Mesendoderm (in vitro differentiated cells): Measurements from ENCODE around the gene BICRAL.

Experiments used
- DNase-seq: peaks from one replicate; pipeline ENCODE4 v3.0.0; 2013
- H2AK5ac ChIP-seq: 2 replicates; pipeline ENCODE4 v1.6.1; 2013; ENCODE audit warnings: low read length, inconsistent platforms
- H2BK120ac ChIP-seq: 2 replicates; pipeline ENCODE4 v1.6.1; 2013; ENCODE audit warnings: low read depth, mild to moderate bottlenecking, low read length, moderate library complexity, mixed read lengths
- H2BK15ac ChIP-seq: replicated peaks from 2 replicates; pipeline ENCODE4 v1.6.1; 2013; ENCODE audit warnings: low read depth, mild to moderate bottlenecking, moderate library complexity
- H2BK5ac ChIP-seq: 2 replicates; pipeline ENCODE4 v1.6.1; 2013; ENCODE audit warnings: low read length, inconsistent platforms
- H3K18ac ChIP-seq: 2 replicates; pipeline ENCODE4 v1.6.1; 2013; ENCODE audit warnings: mild to moderate bottlenecking, low read length, mixed read lengths
- H3K23ac ChIP-seq: one replicate; pipeline ENCODE4 v1.6.1; 2013; ENCODE audit warnings: low read length
- H3K27ac ChIP-seq: 2 replicates; pipeline ENCODE4 v1.5.1; 2013; ENCODE audit warnings: low read depth, mild to moderate bottlenecking, inconsistent platforms, low read length, moderate library complexity
- H3K27me3 ChIP-seq: 2 replicates; pipeline ENCODE4 v1.6.1; 2013; ENCODE audit warnings: low read length, control low read depth, mild to moderate bottlenecking, inconsistent platforms; ENCODE audit not compliant: insufficient read depth, poor library complexity
- H3K36me3 ChIP-seq: 2 replicates; pipeline ENCODE4 v1.6.1; 2013; ENCODE audit warnings: low read length, inconsistent platforms; ENCODE audit not compliant: control insufficient read depth, insufficient read depth
- H3K4ac ChIP-seq: one replicate; pipeline ENCODE4 v1.6.1; 2013; ENCODE audit warnings: low read depth, mild to moderate bottlenecking, low read length, moderate library complexity
- H3K4me1 ChIP-seq: 2 replicates; pipeline ENCODE4 v1.6.1; 2013; ENCODE audit warnings: low read depth, low read length, inconsistent platforms; ENCODE audit not compliant: control insufficient read depth
- H3K4me2 ChIP-seq: 2 replicates; pipeline ENCODE4 v1.6.1; 2013; ENCODE audit warnings: low read length
- H3K4me3 ChIP-seq: 2 replicates; pipeline ENCODE4 v1.5.1; 2013; ENCODE audit warnings: mild to moderate bottlenecking, low read length
- H3K56ac ChIP-seq: one replicate; pipeline ENCODE4 v1.6.1; 2013; ENCODE audit warnings: low read length
- H3K79me1 ChIP-seq: 2 replicates; pipeline ENCODE4 v1.6.1; 2013; ENCODE audit warnings: low read length, inconsistent platforms
- H3K79me2 ChIP-seq: 2 replicates; pipeline ENCODE4 v1.6.1; 2013; ENCODE audit warnings: mild to moderate bottlenecking, low read length; ENCODE audit not compliant: control insufficient read depth, insufficient read depth
- H3K9ac ChIP-seq: 2 replicates; pipeline ENCODE4 v1.6.1; 2013; ENCODE audit warnings: low read length, inconsistent platforms
- H4K5ac ChIP-seq: one replicate; pipeline ENCODE4 v1.6.1; 2013; ENCODE audit warnings: low read length
- H4K8ac ChIP-seq: one replicate; pipeline ENCODE4 v1.6.1; 2013; ENCODE audit warnings: low read depth, mild to moderate bottlenecking, control low read depth, low read length, moderate library complexity
- WGBS: extraction: QIAGEN DNeasy Blood & Tissue Kit; methylation state at CpG from one replicate; pipeline ENCODE4 v1.1.7; 2013; ENCODE audit warnings: low lambda C conversion rate, missing lambda C conversion rate; ENCODE audit not compliant: insufficient coverage; ENCODE audit errors: extremely low coverage; 5-methylcytosine and 5-hydroxymethylcytosine counted together

BICRAL gene

GRCh38 chr6:42748203-42748898 lies 33.5 kb upstream of the BICRAL start:
- Histone ChIP-seq H3K4me3 (no peak overlapping the region), H3K18ac (no peak overlapping the region), H4K5ac (no peak overlapping the region), H3K79me2 (peaks cover 17% of the 10 kb centered on the region), H3K4ac (no peak overlapping the region), H2BK15ac (no peak overlapping the region), H3K4me1 (peaks cover 2% of the 10 kb centered on the region), H2BK5ac (no peak overlapping the region), H3K79me1 (peaks cover 9% of the 10 kb centered on the region), H3K23ac (no peak overlapping the region), H3K9ac (no peak overlapping the region), H3K56ac (no peak overlapping the region), H2AK5ac (no peak overlapping the region), H2BK120ac (no peak overlapping the region), H3K27ac (no peak overlapping the region), H3K4me2 (no peak overlapping the region), H3K36me3 (no peaks in the 10 kb centered on the region), H3K27me3 (no peaks in the 10 kb centered on the region), H4K8ac (no peak overlapping the region)
- no peak for DNase-seq
- WGBS = no CpG with 5 or more reads among the region's 8 CpGs

GRCh38 chr6:42751055-42751454 lies 30.8 kb upstream of the BICRAL start:
- no CpG with 5 or more reads among the region's 3 CpGs for WGBS
- H3K4me3 ChIP-seq = no peak overlapping the region
- no peak overlapping the region for H2BK5ac ChIP-seq
- no peak overlapping the region for H3K23ac ChIP-seq
- H2BK120ac ChIP-seq = no peak overlapping the region
- no peaks in the 10 kb centered on the region for H3K36me3 ChIP-seq
- peaks cover 2% of the 10 kb centered on the region for H3K79me1 ChIP-seq
- H3K4me2 ChIP-seq = no peak overlapping the region
- H4K8ac ChIP-seq = no peak overlapping the region
- H3K18ac ChIP-seq = no peak overlapping the region
- no peak for DNase-seq
- no peak overlapping the region for H2BK15ac ChIP-seq
- no peak overlapping the region for H3K9ac ChIP-seq
- no peaks in the 10 kb centered on the region for H3K79me2 ChIP-seq
- H3K56ac ChIP-seq = no peak overlapping the region
- H3K27me3 ChIP-seq = no peaks in the 10 kb centered on the region
- no peak overlapping the region for H4K5ac ChIP-seq
- H3K27ac ChIP-seq = no peak overlapping the region
- H3K4ac ChIP-seq = no peak overlapping the region
- no peak overlapping the region for H2AK5ac ChIP-seq
- H3K4me1 ChIP-seq = no peaks in the 10 kb centered on the region

GRCh38 chr6:42754759-42755158 lies 27.1 kb upstream of the BICRAL start:
- Histone ChIP-seq H3K9ac (no peak overlapping the region), H3K23ac (no peak overlapping the region), H3K36me3 (no peaks in the 10 kb centered on the region), H4K8ac (no peak overlapping the region), H3K4me3 (no peak overlapping the region), H3K27me3 (no peaks in the 10 kb centered on the region), H3K79me2 (no peaks in the 10 kb centered on the region), H2AK5ac (no peak overlapping the region), H2BK15ac (no peak overlapping the region), H3K18ac (no peak overlapping the region), H3K56ac (no peak overlapping the region), H3K4ac (no peak overlapping the region), H3K27ac (no peak overlapping the region), H3K79me1 (no peaks in the 10 kb centered on the region), H3K4me1 (peaks cover 2% of the 10 kb centered on the region), H2BK120ac (no peak overlapping the region), H3K4me2 (no peak overlapping the region), H2BK5ac (no peak overlapping the region), H4K5ac (no peak overlapping the region)
- no CpG with 5 or more reads among the region's 5 CpGs for WGBS
- DNase-seq = no peak

GRCh38 chr6:42756722-42757121 lies 25.1 kb upstream of the BICRAL start:
- WGBS = no CpG with 5 or more reads among the region's 7 CpGs
- Histone ChIP-seq H2BK5ac (no peak overlapping the region), H3K36me3 (no peaks in the 10 kb centered on the region), H3K4ac (no peak overlapping the region), H3K4me3 (no peak overlapping the region), H3K27ac (no peak overlapping the region), H2BK15ac (no peak overlapping the region), H3K4me1 (peaks cover 2% of the 10 kb centered on the region), H2AK5ac (no peak overlapping the region), H2BK120ac (no peak overlapping the region), H3K56ac (no peak overlapping the region), H3K18ac (no peak overlapping the region), H4K8ac (no peak overlapping the region), H4K5ac (peak overlapping the region; percentile 36), H3K4me2 (no peak overlapping the region), H3K79me2 (no peaks in the 10 kb centered on the region), H3K27me3 (no peaks in the 10 kb centered on the region), H3K9ac (no peak overlapping the region), H3K23ac (no peak overlapping the region), H3K79me1 (no peaks in the 10 kb centered on the region)
- no peak for DNase-seq

GRCh38 chr6:42758756-42759430 lies 23.0 kb upstream of the BICRAL start:
- no peak for DNase-seq
- no peak overlapping the region for H3K23ac ChIP-seq
- no peaks in the 10 kb centered on the region for H3K36me3 ChIP-seq
- H2BK15ac ChIP-seq = no peak overlapping the region
- WGBS = no CpG with 5 or more reads among the region's 3 CpGs
- no peak overlapping the region for H3K56ac ChIP-seq
- H2BK120ac ChIP-seq = no peak overlapping the region
- no peak overlapping the region for H3K18ac ChIP-seq
- H4K5ac ChIP-seq = no peak overlapping the region
- no peak overlapping the region for H2BK5ac ChIP-seq
- H3K27ac ChIP-seq = no peak overlapping the region
- no peaks in the 10 kb centered on the region for H3K27me3 ChIP-seq
- no peak overlapping the region for H2AK5ac ChIP-seq
- no peak overlapping the region for H4K8ac ChIP-seq
- H3K4me2 ChIP-seq = no peak overlapping the region
- H3K9ac ChIP-seq = no peak overlapping the region
- no peaks in the 10 kb centered on the region for H3K79me2 ChIP-seq
- H3K79me1 ChIP-seq = no peaks in the 10 kb centered on the region
- H3K4me1 ChIP-seq = peaks cover 2% of the 10 kb centered on the region
- no peak overlapping the region for H3K4ac ChIP-seq
- H3K4me3 ChIP-seq = no peak overlapping the region
